HEK293 (cell line): ENCODE data around the gene PITPNM1.

Experiments
- CTCF ChIA-PET: fragments of 350-600 bp; formaldehyde crosslinking; extraction: SDS; loops from one replicate; lab custom pipeline; 2021; ENCODE audit warnings: antibody characterized with exemption; lab: Yijun Ruan, JAX
- POLR2A ChIA-PET: fragments of 300-600 bp; formaldehyde crosslinking; extraction: SDS; loops from one replicate; lab custom pipeline; 2020; ENCODE audit warnings: antibody characterized with exemption, inconsistent platforms; lab: Yijun Ruan, JAX
- H3K27ac ChIP-seq: fragments of 200-500 bp; sonication (Bioruptor generic); 2 replicates; pipeline ENCODE4 v1.5.1; 2014; ENCODE audit warnings: low read depth, low read length, control low read depth, inconsistent platforms; ENCODE audit errors: extremely low read depth
- H3K36me3 ChIP-seq, 2 experiments: fragments of 200-500 bp in 1 of 2; sonication (Bioruptor generic) in 1 of 2; 1 replicate in 1 of 2; 2 replicates in 1 of 2; pipeline ENCODE4 v1.5.1; 2014 to 2017; ENCODE audit warnings: inconsistent platforms in 2 of 2, low read length in 2 of 2; ENCODE audit not compliant: control insufficient read depth in 2 of 2, insufficient read depth in 1 of 2
- H3K4me1 ChIP-seq: fragments of 200-500 bp; sonication (Bioruptor generic); 2 replicates; pipeline ENCODE4 v1.5.1; 2014; ENCODE audit warnings: mild to moderate bottlenecking, low read length, inconsistent platforms; ENCODE audit not compliant: control insufficient read depth, insufficient read depth
- H3K4me3 ChIP-seq: 2 replicates; pipeline ENCODE4 v1.5.1; 2011; ENCODE audit warnings: low read depth, mild to moderate bottlenecking, control low read depth, low read length, moderate library complexity
- H3K9me3 ChIP-seq: fragments of 200-500 bp; sonication (Bioruptor generic); 2 replicates; pipeline ENCODE4 v1.5.1; 2014; ENCODE audit warnings: low read depth, low read length, inconsistent platforms; ENCODE audit not compliant: control insufficient read depth, insufficient read depth
- AEBP2 ChIP-seq: fragments of 450-650 bp; formaldehyde crosslinking; IDR thresholded peaks from 2 replicates; pipeline ENCODE4 v1.5.1; 2016; ENCODE audit warnings: missing biosample characterization, missing genetic modification characterization, borderline replicate concordance
- EGR2 ChIP-seq: fragments of 450-650 bp; formaldehyde crosslinking; IDR thresholded peaks from 2 replicates; pipeline ENCODE4 v1.5.1; 2016; ENCODE audit warnings: low read depth, missing biosample characterization, missing genetic modification characterization
- GFI1B ChIP-seq: fragments of 450-650 bp; formaldehyde crosslinking; IDR thresholded peaks from 2 replicates; pipeline ENCODE4 v1.5.1; 2016; ENCODE audit warnings: missing biosample characterization, missing genetic modification characterization
- GLIS1 ChIP-seq: fragments of 450-650 bp; formaldehyde crosslinking; IDR thresholded peaks from 2 replicates; pipeline ENCODE4 v1.5.1; 2016; ENCODE audit warnings: missing biosample characterization, missing genetic modification characterization
- HIC1 ChIP-seq: fragments of 450-650 bp; formaldehyde crosslinking; IDR thresholded peaks from 2 replicates; pipeline ENCODE4 v1.5.1; 2016; ENCODE audit warnings: missing biosample characterization, missing genetic modification characterization
- KLF16 ChIP-seq: fragments of 450-650 bp; formaldehyde crosslinking; IDR thresholded peaks from 2 replicates; pipeline ENCODE4 v1.5.1; 2017; ENCODE audit warnings: missing biosample characterization, missing genetic modification characterization
- MZF1 ChIP-seq: fragments of 450-650 bp; formaldehyde crosslinking; IDR thresholded peaks from 2 replicates; pipeline ENCODE4 v1.5.1; 2017; ENCODE audit warnings: missing biosample characterization, missing genetic modification characterization, borderline replicate concordance
- SCRT2 ChIP-seq: fragments of 450-650 bp; formaldehyde crosslinking; IDR thresholded peaks from 2 replicates; pipeline ENCODE4 v1.5.1; 2016; ENCODE audit warnings: missing biosample characterization, missing genetic modification characterization
- SETDB1 ChIP-seq: IDR thresholded peaks from one replicate; pipeline ENCODE4 v1.6.1; 2017; ENCODE audit warnings: mild to moderate bottlenecking, low read length, moderate library complexity, mixed read lengths; ENCODE audit not compliant: insufficient read length
- TSHZ1 ChIP-seq: fragments of 450-650 bp; formaldehyde crosslinking; IDR thresholded peaks from 2 replicates; pipeline ENCODE4 v1.5.1; 2016; ENCODE audit warnings: missing biosample characterization, missing genetic modification characterization, borderline replicate concordance
- ZNF2 ChIP-seq: fragments of 450-650 bp; formaldehyde crosslinking; IDR thresholded peaks from 2 replicates; pipeline ENCODE4 v1.5.1; 2016; ENCODE audit warnings: missing biosample characterization, missing genetic modification characterization
- ZNF280C ChIP-seq: fragments of 450-650 bp; formaldehyde crosslinking; IDR thresholded peaks from 2 replicates; pipeline ENCODE4 v1.5.1; 2016; ENCODE audit warnings: missing biosample characterization, missing genetic modification characterization
- ZNF341 ChIP-seq: fragments of 450-650 bp; formaldehyde crosslinking; IDR thresholded peaks from 2 replicates; pipeline ENCODE4; 2016; ENCODE audit warnings: low read depth, missing biosample characterization, missing genetic modification characterization
- ZNF426 ChIP-seq: fragments of 450-650 bp; formaldehyde crosslinking; IDR thresholded peaks from 2 replicates; pipeline ENCODE4 v1.5.1; 2017; ENCODE audit warnings: missing biosample characterization, missing genetic modification characterization, mild to moderate bottlenecking, inconsistent platforms, moderate library complexity
- ZNF433 ChIP-seq: fragments of 450-650 bp; formaldehyde crosslinking; IDR thresholded peaks from 2 replicates; pipeline ENCODE4 v1.5.1; 2016; ENCODE audit warnings: missing biosample characterization, missing genetic modification characterization, low read depth
- ZNF501 ChIP-seq: fragments of 450-650 bp; formaldehyde crosslinking; IDR thresholded peaks from 2 replicates; pipeline ENCODE4 v1.5.1; 2016; ENCODE audit warnings: missing biosample characterization, missing genetic modification characterization
- ZNF560 ChIP-seq: fragments of 450-650 bp; formaldehyde crosslinking; IDR thresholded peaks from 2 replicates; pipeline ENCODE4 v1.5.1; 2017; ENCODE audit warnings: missing biosample characterization, missing genetic modification characterization, borderline replicate concordance
- ZNF645 ChIP-seq: fragments of 450-650 bp; formaldehyde crosslinking; IDR thresholded peaks from 2 replicates; pipeline ENCODE4; 2016; ENCODE audit warnings: missing biosample characterization, missing genetic modification characterization
- ZNF658 ChIP-seq: fragments of 450-650 bp; formaldehyde crosslinking; IDR thresholded peaks from 2 replicates; pipeline ENCODE4; 2016; ENCODE audit warnings: missing biosample characterization, missing genetic modification characterization
- ZNF777 ChIP-seq: fragments of 450-650 bp; formaldehyde crosslinking; IDR thresholded peaks from 2 replicates; pipeline ENCODE4 v1.5.1; 2017; ENCODE audit warnings: missing biosample characterization, missing genetic modification characterization, borderline replicate concordance
- ZNF792 ChIP-seq: fragments of 450-650 bp; formaldehyde crosslinking; IDR thresholded peaks from 2 replicates; pipeline ENCODE4 v1.5.1; 2016; ENCODE audit warnings: missing biosample characterization, missing genetic modification characterization

The PITPNM1 gene

GRCh38 chr11:67525275-67525976 lies 20.3 kb upstream of the PITPNM1 start (continued):
- TF ChIP-seq TSHZ1 (tag by site-specific recombination) (no peak), ZNF658 (tag by site-specific recombination) (no peak), HIC1 (tag by site-specific recombination) (no peak), GLIS1 (tag by site-specific recombination) (no peak), ZNF280C (tag by site-specific recombination) (no peak), KLF16 (tag by site-specific recombination) (no peak), ZNF645 (tag by site-specific recombination) (no peak), ZNF2 (no peak), EGR2 (tag by site-specific recombination) (no peak)

GRCh38 chr11:67524480-67524808 lies 19.3 kb upstream of the PITPNM1 start:
- POLR2A ChIA-PET, result no interaction called here
- Histone ChIP-seq H3K27ac (no peak overlapping the region), H3K9me3 (no peaks in the 10 kb centered on the region)
- no peak for TF ChIP-seq ZNF560 (tag by site-specific recombination)
- no peak for TF ChIP-seq ZNF341 (tag by site-specific recombination)
- no peak for TF ChIP-seq GFI1B (tag by site-specific recombination)
- TF ChIP-seq SETDB1, result no peak
- no peak for TF ChIP-seq ZNF501 (tag by site-specific recombination)
- no peak for TF ChIP-seq ZNF777 (tag by site-specific recombination)
- TF ChIP-seq ZNF426 (tag by site-specific recombination), result no peak
- TF ChIP-seq SCRT2 (tag by site-specific recombination), result no peak
- no peak for TF ChIP-seq AEBP2 (tag by site-specific recombination)
- TF ChIP-seq ZNF792 (tag by site-specific recombination), result no peak
- no peak for TF ChIP-seq ZNF433
- TF ChIP-seq MZF1 (tag by site-specific recombination), result no peak
- TF ChIP-seq ZNF645 (tag by site-specific recombination), result no peak
- TF ChIP-seq, all 188 proteins: peak for 0
- Histone ChIP-seq H3K36me3 (no peaks in the 10 kb centered on the region), H3K4me1 (no peaks in the 10 kb centered on the region), H3K4me3 (no peak overlapping the region)
- CTCF ChIA-PET, result no interaction called here
